NCI-H2029 (cell line): ENCODE data around the gene VAT1L.

Experiments used
- DNase-seq: peaks from one replicate; lab custom pipeline; 2025; lab: John Stamatoyannopoulos, UW

The VAT1L gene

GRCh38 chr16:77834635-77835540 lies 46.5 kb downstream of the VAT1L start:
- no peak for DNase-seq

GRCh38 chr16:77836801-77837200 lies 48.4 kb downstream of the VAT1L start:
- no peak for DNase-seq

GRCh38 chr16:77838597-77839255 lies 50.4 kb downstream of the VAT1L start:
- no peak for DNase-seq

GRCh38 chr16:77840093-77840492 lies 51.7 kb downstream of the VAT1L start:
- no peak for DNase-seq

GRCh38 chr16:77840673-77841501 lies 52.5 kb downstream of the VAT1L start:
- DNase-seq = no peak

GRCh38 chr16:77841502-77841763 lies 53.1 kb downstream of the VAT1L start:
- DNase-seq = no peak

- DNase-seq = no peak
These were observed 54.1 kb downstream of the VAT1L start for GRCh38 chr16:77842468-77842867.

GRCh38 chr16:77843405-77843804 lies 55.0 kb downstream of the VAT1L start:
- DNase-seq = no peak

- no peak for DNase-seq
These were observed 56.4 kb downstream of the VAT1L start for GRCh38 chr16:77844801-77845200.

- no peak for DNase-seq
These were observed 61.4 kb downstream of the VAT1L start for GRCh38 chr16:77849646-77850258.

GRCh38 chr16:77850636-77851333 lies 62.4 kb downstream of the VAT1L start:
- no peak for DNase-seq

- no peak for DNase-seq
These were observed 64.8 kb downstream of the VAT1L start for GRCh38 chr16:77853161-77853560.

- no peak for DNase-seq
These were observed 68.2 kb downstream of the VAT1L start for GRCh38 chr16:77856438-77857160.

GRCh38 chr16:77858060-77858459 lies 69.7 kb downstream of the VAT1L start:
- no peak for DNase-seq

- no peak for DNase-seq
These were observed 71.3 kb downstream of the VAT1L start for GRCh38 chr16:77859493-77860232.

- no peak for DNase-seq
These were observed 72.6 kb downstream of the VAT1L start for GRCh38 chr16:77860953-77861352.

GRCh38 chr16:77863250-77863649 lies 74.9 kb downstream of the VAT1L start:
- no peak for DNase-seq

GRCh38 chr16:77866752-77867151 lies 78.4 kb downstream of the VAT1L start:
- no peak for DNase-seq

- no peak for DNase-seq
These were observed 79.7 kb downstream of the VAT1L start for GRCh38 chr16:77868052-77868451.

- no peak for DNase-seq
These were observed 80.1 kb downstream of the VAT1L start for GRCh38 chr16:77868478-77868877.
